GM19035 (cell line): ENCODE measurements around the gene DDX39A.

Source experiments
- ATAC-seq: cut with Tn5 transposase; IDR thresholded peaks from one replicate; pipeline ENCODE4 v1.9.1; 2021; ENCODE audit not compliant: unreplicated experiment

Gene DDX39A

DNA sequence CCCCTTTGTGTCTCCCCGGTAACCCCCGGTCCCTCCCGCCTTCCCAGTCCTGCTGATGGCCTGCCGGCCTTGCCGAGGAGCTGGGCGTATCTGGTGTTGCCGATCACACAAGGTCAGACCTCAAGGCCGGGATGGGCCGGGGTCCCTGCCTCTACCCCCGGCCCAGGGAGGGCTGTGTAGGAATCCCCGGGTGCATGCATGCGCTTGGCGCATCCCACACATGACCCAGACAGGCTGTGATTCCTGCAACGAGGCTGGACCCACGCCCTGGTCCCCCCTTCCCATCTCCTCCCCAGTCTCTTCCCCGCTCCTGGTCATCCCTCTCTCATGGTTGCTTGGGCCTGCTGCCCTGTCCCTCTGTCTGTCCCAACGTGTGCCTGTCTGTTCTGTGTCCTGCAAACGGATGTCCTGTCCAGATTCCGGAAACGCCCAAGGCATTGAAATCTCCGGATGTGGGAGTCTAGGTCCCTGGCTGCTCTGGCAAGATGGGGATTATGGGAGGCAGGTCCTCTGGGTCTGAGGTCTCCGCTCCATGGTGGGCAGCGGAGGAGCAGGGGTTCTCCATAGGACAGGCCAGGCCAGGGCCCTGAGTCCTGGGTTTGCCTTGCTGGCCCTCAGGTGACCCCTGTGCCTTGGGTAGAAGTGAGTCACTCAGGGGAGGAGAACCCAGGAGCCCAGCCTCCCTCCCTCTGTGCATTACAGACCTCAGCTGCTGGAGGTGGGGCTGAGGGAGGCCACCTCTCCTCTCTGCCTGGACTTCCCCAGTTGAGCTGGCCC is 15.6 kb upstream of the DDX39A start:
- ATAC-seq, result no peak

DNA sequence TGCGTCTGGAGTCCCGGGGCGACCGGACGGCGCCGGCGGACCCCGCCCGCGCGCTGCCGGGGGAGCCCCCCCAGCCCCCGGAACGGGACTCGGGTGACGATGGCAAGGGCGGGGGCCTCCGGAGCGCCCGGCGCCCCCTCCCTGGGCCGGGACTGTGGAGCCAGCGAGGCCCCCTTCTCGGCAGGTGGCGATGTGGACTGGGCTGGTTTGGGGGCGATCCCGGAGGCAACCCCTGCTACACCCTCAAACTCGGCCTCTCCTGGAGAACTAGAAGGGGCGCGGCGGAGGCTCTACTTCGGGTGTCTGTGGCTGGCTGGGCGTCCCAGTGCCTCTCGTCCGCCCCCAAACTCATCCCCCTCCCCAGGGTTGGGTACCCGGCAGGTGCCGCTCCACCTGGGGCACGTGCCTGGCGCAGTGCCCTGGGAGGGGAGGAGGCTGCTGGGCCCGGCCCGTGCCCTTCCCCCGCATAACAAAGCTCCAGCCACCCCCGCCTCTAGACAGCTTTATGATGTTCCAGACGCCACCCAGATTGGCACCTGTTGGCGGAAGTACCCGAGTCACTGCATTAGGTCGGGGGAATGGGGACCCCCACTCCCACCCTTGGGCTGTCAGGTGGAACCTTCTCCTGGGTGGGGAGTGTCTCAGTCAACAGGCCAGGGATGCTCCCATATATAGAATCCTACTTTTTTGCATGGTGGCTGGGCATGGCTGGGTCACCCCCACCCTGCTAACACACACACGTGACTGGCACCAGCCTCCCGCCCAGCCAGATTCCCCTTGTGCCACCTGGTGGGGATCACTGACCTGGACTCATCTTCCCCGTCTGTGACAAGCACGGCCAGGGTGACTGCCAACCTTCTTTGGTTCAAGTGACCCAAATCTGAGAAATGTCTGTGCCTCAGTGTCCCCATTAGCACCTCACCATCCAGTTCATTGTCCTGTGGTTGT is 14.7 kb upstream of the DDX39A start:
- ATAC-seq, result peak; percentile 31

DNA sequence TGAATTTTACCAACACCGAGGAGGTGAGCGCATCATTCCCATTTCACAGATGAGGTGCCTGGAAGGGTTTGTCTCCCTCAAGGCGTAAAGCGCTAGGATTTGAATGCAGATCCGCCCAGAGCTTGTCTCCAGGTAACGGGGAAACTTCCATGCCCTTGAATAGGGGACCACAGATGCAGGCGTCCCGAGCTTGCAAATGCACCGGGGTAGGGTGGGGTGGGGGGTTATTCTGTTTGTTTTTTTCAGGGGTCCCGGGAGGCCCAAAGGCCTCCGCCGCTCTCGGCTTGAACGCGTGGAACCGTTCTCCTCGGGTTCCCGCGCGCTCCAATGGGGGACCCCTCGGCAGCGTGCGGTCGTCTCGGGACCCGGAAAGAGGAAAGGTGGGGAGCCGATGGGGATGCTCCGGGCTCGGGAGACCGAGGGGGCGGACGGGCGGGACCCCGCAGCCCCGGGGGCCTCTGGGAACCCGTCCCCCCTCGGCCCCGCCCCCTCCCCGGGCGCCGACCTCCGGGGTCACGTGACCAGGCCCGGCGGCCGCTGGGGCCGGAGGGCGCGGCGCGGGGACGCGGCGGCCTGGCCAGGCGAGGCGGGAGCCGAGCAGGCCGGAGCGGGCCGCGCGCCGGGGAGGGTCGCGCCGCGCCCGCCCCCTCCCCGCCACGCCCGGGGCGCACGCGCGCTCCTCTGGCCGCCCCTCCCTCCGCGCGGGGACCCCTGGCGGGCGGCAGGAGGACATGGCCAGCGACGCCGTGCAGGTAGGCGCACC is 13.8 kb upstream of the DDX39A start, which contains the start of gene PKN1:
Gene PKN1 (plus strand): TSS at position 516 of the 763 bp plus-strand sequence. CDS start 216 bp downstream, at position 732.
- ATAC-seq, result peak; percentile 65

GRCh38 chr19:14430712-14431111 is 11.6 kb upstream of the DDX39A start:
- no peak for ATAC-seq

GRCh38 chr19:14428882-14429416 is 9.8 kb upstream of the DDX39A start:
- no peak for ATAC-seq

GRCh38 chr19:14427461-14427860 is 8.3 kb upstream of the DDX39A start:
- ATAC-seq, result no peak

DNA sequence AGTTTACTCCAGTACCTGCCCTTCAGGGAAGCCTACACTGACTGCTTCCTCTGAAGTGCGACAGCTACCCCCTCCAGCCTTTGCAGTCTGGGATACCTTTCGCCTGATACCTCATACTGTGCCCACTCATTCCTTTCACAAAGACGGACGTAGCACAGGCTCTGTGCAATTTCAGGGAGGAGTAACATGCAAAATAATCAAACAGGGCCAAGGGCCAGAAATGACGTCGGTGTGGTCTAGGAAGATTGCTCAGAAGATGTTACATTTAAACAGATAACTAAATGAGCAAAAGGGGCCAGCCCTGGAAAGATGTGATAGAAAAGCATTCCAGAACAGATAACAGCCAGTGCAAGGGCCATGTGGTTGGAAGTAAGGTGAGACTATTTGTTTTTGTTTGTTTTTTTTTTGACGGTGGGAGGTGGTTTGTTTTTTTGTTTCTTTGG is 6.6 kb upstream of the DDX39A start:
- no peak for ATAC-seq

GRCh38 chr19:14418856-14419105 is 360 bp downstream of the DDX39A start:
- ATAC-seq, result peak; percentile 39

DNA sequence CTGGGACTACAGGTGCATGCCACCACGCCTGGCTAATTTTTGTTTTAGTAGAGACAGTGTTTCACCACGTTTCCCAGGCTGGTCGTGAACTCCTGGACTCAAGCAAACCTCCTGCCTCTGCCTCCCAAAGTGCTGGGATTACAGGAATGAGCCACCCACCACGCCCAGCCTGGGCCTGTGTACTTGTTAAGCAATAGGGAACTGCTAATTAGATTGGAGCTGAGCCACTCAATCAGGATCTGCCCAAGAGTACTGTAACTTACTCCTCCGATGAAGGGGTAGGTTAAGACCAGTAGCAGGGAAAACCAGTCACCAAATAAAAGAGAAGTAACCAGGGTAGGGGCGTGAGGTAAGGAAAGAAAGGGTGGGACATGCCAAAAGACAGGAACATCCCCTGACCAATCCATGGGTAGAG is 2.3 kb downstream of the DDX39A start:
- ATAC-seq, result no peak

DNA sequence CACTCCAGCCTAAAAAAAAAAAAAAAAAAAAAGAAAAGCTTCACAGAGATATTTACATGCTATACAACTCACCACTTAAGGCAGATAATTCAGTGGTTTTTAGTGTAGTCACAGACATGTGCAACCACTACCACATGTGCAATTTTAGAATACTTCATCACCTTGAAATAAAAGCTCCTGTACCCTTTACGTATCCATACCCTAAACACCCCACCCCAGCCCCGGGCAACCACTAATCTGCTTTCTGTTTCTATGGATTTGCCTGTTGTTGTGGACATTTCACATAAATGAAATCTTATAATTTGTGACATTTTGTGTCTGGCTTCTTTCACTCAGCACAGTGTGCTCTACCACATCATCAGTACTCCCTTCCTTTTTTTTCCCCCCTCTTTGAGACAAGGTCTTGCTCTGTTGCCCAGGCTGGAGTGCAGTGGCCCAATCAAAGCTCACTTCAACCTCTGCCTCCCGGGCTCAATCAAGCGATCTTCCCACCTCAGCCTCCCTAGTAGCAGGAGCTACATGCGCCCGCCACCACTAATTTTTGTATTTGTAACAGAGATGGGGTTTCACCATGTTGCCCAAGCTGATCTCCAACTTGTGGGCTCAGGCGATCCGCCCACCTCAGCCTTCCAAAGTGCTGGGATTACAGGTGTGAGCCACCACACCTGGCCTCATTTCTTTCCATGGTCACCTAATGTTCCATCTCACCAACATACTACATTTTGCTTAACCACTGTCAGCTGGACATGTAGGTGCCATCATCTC is 4.0 kb downstream of the DDX39A start:
- ATAC-seq, result no peak

DNA sequence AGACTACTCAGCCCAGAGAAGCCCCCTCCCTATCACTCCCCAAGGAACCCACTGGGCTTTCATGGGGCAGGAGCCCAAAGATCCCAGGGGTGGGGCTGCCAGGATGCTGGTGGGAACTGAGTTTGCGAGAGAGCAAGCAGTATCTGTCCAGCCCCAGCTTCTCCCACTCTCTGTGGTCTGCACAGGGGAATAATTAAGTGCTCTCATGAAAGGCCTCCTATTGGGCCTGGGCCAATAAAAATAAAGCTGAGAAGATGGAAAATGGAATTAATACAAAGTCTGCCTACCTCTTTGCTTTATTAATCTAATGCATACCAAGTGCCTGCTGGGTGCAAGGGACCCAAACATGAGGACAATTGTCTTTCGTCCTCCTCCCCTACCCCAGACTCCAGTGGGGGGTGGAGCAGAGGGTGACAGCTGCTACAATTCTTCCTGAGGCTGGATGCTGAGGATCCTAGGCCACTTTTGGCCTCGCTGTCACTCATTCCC is 5.4 kb downstream of the DDX39A start:
- ATAC-seq, result no peak

GRCh38 chr19:14412996-14413692 is 6.0 kb downstream of the DDX39A start:
- ATAC-seq, result no peak

GRCh38 chr19:14412324-14412995 is 6.7 kb downstream of the DDX39A start:
- no peak for ATAC-seq

- ATAC-seq, result no peak
Measured at GRCh38 chr19:14411938-14412245, 7.2 kb downstream of the DDX39A start.

- ATAC-seq, result no peak
Measured at GRCh38 chr19:14411161-14411937, 7.8 kb downstream of the DDX39A start.

- no peak for ATAC-seq
Measured at GRCh38 chr19:14410091-14411051, 8.8 kb downstream of the DDX39A start.
